Upper lobe of right lung (tissue), 1 donor: ENCODE results near the gene ACTN4. TPM values are rescaled to one million over a fixed set of nuclear protein-coding genes. Genes with fewer than 3 reads are reported as not detected.
A peak's percentile ranks its signal among the peaks of the same experiment; 100 is the strongest.

Source experiments
- ATAC-seq: fragments of 200-7000 bp; cut with Tn5 transposase; one replicate; pipeline ENCODE4 v1.9.1; 2020; ENCODE audit warnings: mild to moderate bottlenecking, moderate library complexity
- DNase-seq: peaks from one replicate; pipeline ENCODE4 v3.0.0-alpha.2; 2020
- H3K27ac ChIP-seq: fragments of 200-600 bp; one replicate; pipeline ENCODE4 v1.8.0; 2022
- H3K27me3 ChIP-seq: fragments of 200-600 bp; one replicate; pipeline ENCODE4 v1.8.0; 2022; ENCODE audit warnings: mild to moderate bottlenecking
- H3K36me3 ChIP-seq: fragments of 200-600 bp; one replicate; pipeline ENCODE4 v1.8.0; 2022
- H3K4me1 ChIP-seq: fragments of 200-600 bp; one replicate; pipeline ENCODE4 v1.8.0; 2022
- H3K4me3 ChIP-seq: fragments of 200-600 bp; one replicate; pipeline ENCODE4 v1.8.0; 2022; ENCODE audit warnings: mild to moderate bottlenecking
- H3K9me3 ChIP-seq: fragments of 200-600 bp; one replicate; pipeline ENCODE4 v1.8.0; 2022
- intact Hi-C: fragments of 100-400 bp; cut with DNase I; formaldehyde crosslinking; loops from one replicate; pipeline ENCODE4 v1.11.0; 2022
- total RNA-seq: library from RNA; stranded (reverse); fragmentation: NEBNext Ultra II Directional; extraction: Animal tissue kit (Norgen Biotek cat#: 25700); gene quantifications from one replicate; pipeline ENCODE4 v1.2.1, GENCODE V29; 2021
- TF ChIP-seq, protein P1 (sequence below): fragments of 200-600 bp; IDR thresholded peaks from one replicate; pipeline ENCODE4 v1.8.0; 2022; ENCODE audit warnings: antibody characterized with exemption
- donor health status: DM: no; HTN: yes; CAD: no; lungs with severe emphysema.

Gene ACTN4
- total RNA-seq, 1 donor from 2014 or later, result 565 TPM

DNA sequence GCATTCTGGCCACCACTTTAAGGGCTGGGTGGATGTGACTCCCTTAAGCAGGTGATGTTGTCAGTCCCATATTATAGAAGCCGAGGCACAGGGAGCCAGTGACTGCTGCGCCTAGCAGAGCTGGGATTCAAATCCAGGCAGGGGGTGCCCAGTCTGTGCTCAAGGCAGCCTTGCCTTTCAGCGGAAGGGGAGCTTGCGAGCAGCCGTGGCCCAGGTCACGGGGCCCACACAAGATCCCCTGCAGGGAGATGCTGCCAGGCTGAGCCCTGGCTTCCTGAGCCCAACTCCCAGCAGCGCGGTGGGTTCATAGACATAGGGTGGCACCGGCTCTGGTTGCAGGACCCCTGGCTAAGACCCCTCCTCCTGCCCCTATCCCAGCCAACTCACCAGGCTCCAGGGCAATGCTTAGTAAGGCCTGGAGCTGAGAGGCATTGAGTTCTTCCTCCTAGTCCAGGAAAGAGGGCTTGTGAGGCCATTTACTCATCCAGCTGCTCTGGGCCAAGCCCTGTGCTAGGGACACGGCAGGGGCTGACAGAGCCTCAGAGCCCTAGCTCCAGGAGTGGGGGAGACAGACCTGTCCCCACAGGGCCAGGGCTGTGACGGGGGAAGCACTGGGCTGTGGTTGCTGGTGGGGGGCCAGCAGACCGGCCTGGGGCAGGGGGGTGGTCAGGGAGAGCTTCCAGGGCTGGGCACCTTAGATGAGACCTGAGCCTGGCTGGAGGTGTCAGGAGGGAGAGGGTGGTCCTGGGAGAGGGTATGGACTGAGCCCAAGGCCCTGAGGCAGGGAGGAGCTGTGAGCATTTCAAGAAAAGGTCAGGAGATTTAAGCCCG, 87.2 kb downstream of the ACTN4 start:
- peaks cover 13% of the 10 kb centered on the region for H3K36me3 ChIP-seq
- no peaks in the 10 kb centered on the region for H3K27me3 ChIP-seq
- peaks cover 33% of the 10 kb centered on the region for H3K4me1 ChIP-seq
- intact Hi-C loops, result no loop called here
- H3K27ac ChIP-seq, result peak overlapping the region; percentile 58
- TF ChIP-seq, protein P1, sequence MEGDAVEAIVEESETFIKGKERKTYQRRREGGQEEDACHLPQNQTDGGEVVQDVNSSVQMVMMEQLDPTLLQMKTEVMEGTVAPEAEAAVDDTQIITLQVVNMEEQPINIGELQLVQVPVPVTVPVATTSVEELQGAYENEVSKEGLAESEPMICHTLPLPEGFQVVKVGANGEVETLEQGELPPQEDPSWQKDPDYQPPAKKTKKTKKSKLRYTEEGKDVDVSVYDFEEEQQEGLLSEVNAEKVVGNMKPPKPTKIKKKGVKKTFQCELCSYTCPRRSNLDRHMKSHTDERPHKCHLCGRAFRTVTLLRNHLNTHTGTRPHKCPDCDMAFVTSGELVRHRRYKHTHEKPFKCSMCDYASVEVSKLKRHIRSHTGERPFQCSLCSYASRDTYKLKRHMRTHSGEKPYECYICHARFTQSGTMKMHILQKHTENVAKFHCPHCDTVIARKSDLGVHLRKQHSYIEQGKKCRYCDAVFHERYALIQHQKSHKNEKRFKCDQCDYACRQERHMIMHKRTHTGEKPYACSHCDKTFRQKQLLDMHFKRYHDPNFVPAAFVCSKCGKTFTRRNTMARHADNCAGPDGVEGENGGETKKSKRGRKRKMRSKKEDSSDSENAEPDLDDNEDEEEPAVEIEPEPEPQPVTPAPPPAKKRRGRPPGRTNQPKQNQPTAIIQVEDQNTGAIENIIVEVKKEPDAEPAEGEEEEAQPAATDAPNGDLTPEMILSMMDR, result no peak
- DNase-seq (peak; percentile 68), ATAC-seq (peak; percentile 1)
- peak overlapping the region; percentile 16 for H3K4me3 ChIP-seq
- no peaks in the 10 kb centered on the region for H3K9me3 ChIP-seq

DNA sequence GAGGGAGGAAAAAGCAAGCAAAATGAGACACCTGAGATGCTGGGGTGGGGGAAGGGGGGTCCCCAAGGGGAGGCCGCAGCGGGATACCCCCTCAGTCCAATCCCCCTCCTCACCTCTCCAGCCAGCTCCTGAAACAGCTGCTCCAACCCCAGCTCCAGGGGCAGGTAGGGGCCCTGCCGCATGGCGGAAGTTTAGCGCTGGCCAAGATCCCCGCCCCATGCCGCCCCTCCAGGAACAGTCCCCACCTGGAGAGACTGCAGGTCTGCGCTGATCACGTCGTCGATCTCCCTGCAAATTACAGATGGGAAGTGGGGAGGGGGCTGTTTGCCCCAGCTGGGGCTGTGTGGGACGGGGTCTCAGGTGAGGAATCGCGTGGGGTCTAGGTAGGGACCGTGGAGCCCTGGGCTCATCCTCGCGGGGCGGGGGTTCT, 87.8 kb downstream of the ACTN4 start:
- Histone ChIP-seq H3K9me3 (no peaks in the 10 kb centered on the region), H3K27ac (peak overlapping the region; percentile 58), H3K27me3 (no peaks in the 10 kb centered on the region), H3K4me3 (peak overlapping the region; percentile 16), H3K4me1 (peaks cover 33% of the 10 kb centered on the region), H3K36me3 (peaks cover 9% of the 10 kb centered on the region)
- intact Hi-C loops, result no loop called here
- DNase-seq (peak; percentile 70), ATAC-seq (no peak)
- TF ChIP-seq, protein P1, result no peak

DNA sequence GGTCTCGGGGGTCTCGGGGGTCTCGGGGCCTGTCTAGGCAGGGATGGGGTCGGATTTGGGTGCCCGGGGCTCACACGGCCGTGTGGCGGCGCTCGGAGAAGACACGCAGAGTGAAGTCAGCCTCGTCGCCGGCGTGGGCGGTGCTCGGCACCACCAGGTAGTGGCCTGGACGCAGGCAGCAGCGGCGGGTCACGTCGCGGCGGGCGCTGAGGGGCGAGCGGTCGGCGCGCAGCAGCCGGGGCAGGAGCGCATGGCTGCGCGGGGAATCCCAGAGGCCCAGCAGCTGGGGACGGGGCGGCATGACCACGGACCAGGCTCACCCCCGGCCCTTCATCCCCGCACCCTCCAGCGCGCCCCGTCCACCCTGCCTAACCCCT, 88.6 kb downstream of the ACTN4 start:
- no peaks in the 10 kb centered on the region for H3K9me3 ChIP-seq
- H3K4me3 ChIP-seq, result peak overlapping the region; percentile 42
- no peaks in the 10 kb centered on the region for H3K27me3 ChIP-seq
- DNase-seq (peak; percentile 84), ATAC-seq (peak; percentile 29)
- TF ChIP-seq, protein P1, result no peak
- peaks cover 33% of the 10 kb centered on the region for H3K4me1 ChIP-seq
- peaks cover 2% of the 10 kb centered on the region for H3K36me3 ChIP-seq
- intact Hi-C loops, result no loop called here
- no peak overlapping the region for H3K27ac ChIP-seq

DNA sequence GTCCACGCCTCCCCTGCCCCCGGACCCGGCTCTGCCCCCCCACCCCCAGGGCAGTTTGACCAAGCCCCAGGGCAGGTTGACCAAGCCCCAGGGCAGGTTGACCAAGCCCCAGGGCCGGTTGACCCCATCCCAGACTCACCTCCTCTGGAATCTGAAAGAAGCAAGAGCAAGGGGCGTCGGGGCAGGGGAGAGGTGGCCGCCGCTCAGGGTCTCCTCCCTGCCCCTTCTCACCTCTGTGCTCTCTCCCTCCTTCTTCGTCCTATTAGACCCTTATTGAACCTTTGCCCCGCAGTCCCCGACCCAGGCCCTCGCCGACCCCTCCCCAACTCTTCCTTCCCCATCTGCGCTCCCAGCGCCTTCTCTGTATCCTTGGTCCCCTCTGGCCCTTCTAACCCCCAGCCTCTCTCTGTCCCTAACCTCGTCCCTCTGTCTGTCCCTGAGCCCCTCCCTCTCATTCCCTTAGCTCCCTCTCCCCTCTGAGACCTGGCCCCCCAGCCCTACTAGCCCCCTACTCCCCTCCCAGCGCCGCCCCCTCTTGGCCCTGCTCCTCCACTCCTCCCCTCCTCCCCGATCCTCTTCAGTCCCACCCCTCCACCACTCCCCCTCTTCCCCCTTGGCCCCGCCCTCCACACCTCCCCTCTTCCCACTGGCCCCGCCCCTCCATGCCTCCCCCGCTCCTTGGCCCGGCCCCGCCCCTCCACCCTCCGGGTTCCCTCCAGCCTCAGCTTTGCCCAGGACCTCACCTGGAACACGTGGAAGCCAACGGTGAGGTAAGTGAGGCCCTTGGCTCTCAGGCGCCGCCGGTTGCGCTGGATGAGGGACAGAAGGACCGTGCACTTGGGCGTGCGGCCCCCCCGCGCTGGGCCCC, 89.2 kb downstream of the ACTN4 start:
- ATAC-seq (peak; percentile 74), DNase-seq (peak; percentile 91)
- Histone ChIP-seq H3K36me3 (no peaks in the 10 kb centered on the region), H3K9me3 (no peaks in the 10 kb centered on the region), H3K4me3 (peak overlapping the region; percentile 42), H3K4me1 (peaks cover 33% of the 10 kb centered on the region), H3K27me3 (no peaks in the 10 kb centered on the region), H3K27ac (no peak overlapping the region)
- TF ChIP-seq, protein P1, result no peak
- intact Hi-C loops, result no loop called here

DNA sequence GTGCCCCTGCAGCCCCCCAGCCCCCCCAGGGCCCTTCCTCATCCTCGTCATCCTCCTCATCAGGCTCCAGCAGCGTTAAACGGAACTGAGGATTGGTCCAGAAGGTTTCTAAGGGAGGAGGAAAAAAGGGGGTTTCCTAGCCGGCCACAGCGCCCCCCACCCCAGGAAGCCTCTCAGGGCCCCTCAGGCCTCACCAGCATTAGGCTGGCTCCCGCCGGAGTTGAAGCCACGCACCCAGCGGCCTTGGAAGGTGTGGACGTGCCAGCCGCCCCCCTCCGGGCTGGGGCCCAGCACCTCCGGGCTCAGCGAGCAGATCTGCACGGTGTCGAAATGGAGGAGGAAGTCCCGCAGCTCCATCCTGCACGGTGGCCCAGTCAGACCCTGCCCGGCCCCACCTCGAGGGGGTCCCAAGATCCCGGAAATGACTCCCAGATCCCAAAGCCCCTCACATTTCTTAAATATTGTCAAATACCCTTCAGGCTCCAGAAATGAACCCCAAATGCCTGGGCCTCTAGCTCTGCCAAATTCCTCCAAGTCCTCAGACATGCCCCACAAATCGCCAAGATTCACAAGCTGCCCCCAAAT, 89.9 kb downstream of the ACTN4 start:
- ATAC-seq (no peak), DNase-seq (peak; percentile 72)
- no peaks in the 10 kb centered on the region for H3K36me3 ChIP-seq
- no peaks in the 10 kb centered on the region for H3K27me3 ChIP-seq
- H3K4me1 ChIP-seq, result peaks cover 28% of the 10 kb centered on the region
- no peak overlapping the region for H3K27ac ChIP-seq
- intact Hi-C loops, result no loop called here
- no peak overlapping the region for H3K4me3 ChIP-seq
- TF ChIP-seq, protein P1, result no peak
- no peaks in the 10 kb centered on the region for H3K9me3 ChIP-seq
